Right cardiac atrium (tissue), 5 donors: ENCODE measurements around the gene KREMEN2. TPM values are rescaled to one million over a fixed set of nuclear protein-coding genes. Genes with fewer than 3 reads are reported as not detected.

ENCODE experiments used
- ATAC-seq, 2 donors: fragments of 200-7000 bp; cut with Tn5 transposase; one replicate each; pipeline versions ENCODE4 v1.8.0 to v1.9.1; 2020; ENCODE audit warnings: moderate library complexity in 2 of 2, mild to moderate bottlenecking in 1 of 2
- DNase-seq, 3 donors: peaks; one replicate each; pipeline ENCODE4 v3.0.0-alpha.2; 2020
- H3K27ac ChIP-seq: one replicate; pipeline ENCODE4 v1.5.1; 2013; ENCODE audit warnings: mild to moderate bottlenecking, low read length, control low read depth, moderate library complexity
- H3K27me3 ChIP-seq: one replicate; pipeline ENCODE4 v1.6.1; 2013; ENCODE audit not compliant: control insufficient read depth, insufficient read depth
- H3K4me1 ChIP-seq: one replicate; pipeline ENCODE4 v1.6.1; 2013; ENCODE audit warnings: low read length; ENCODE audit not compliant: control insufficient read depth, insufficient read depth
- H3K4me3 ChIP-seq: one replicate; pipeline ENCODE4 v1.5.1; 2013; ENCODE audit warnings: low read length, control low read depth
- H3K9me3 ChIP-seq: one replicate; pipeline ENCODE4 v1.6.1; 2013; ENCODE audit warnings: low read length; ENCODE audit not compliant: control insufficient read depth
- WGBS: extraction: QIAGEN DNeasy Blood & Tissue Kit; methylation state at CpG from one replicate; pipeline ENCODE4 v1.1.7; 2013; 5-methylcytosine and 5-hydroxymethylcytosine counted together
- intact Hi-C, 4 donors: fragments of 100-400 bp; cut with DNase I; formaldehyde crosslinking; loops; one replicate each; pipeline versions ENCODE4 v1.11.0 to v1.14.0; 2022 to 2023
- polyA plus RNA-seq: library from polyadenylated mRNA; stranded (reverse); fragments of 200-250 nt; gene quantifications from one replicate; pipeline ENCODE4 v1.2.3, GENCODE V29; 2013
- total RNA-seq, 4 donors: library from RNA; stranded (reverse); fragmentation: NEBNext Ultra II Directional; extraction: Animal tissue kit (Norgen Biotek cat#: 25700); gene quantifications; one replicate each; pipeline ENCODE4 v1.2.1, GENCODE V29; 2021
- donor health status: healthy with polysubstance abuse.
- donor health status: DM: no; HTN: yes; CAD: no.
- donor health status: DM: no; HTN: no; CAD: no.
- donor health status: DM: no; HTN: yes; CAD: no; lungs with severe emphysema.
- donor health status: DM: yes; HTN: yes; CAD: no.

The KREMEN2 gene
- total and polyA plus RNA-seq, 5 donors: not detected

DNA sequence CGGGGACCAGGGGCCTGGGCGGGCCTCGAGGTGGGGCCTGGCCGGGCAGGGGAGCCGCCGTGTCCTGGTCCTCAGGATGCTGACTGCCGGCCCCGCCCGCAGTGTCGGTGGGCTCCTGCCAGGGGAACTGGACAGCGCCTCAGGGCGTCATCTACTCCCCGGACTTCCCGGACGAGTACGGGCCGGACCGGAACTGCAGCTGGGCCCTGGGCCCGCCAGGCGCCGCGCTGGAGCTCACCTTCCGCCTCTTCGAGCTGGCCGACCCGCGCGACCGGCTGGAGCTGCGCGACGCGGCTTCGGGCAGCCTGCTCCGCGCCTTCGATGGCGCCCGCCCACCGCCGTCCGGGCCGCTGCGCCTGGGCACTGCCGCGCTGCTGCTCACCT, 2.7 kb downstream of the KREMEN2 start:
- DNase-seq (peak in 2 of 3 donors; percentile 70 to 73), ATAC-seq (no peak)
- Histone ChIP-seq H3K9me3 (no peaks in the 10 kb centered on the region), H3K27me3 (no peaks in the 10 kb centered on the region), H3K27ac (no peak overlapping the region), H3K4me3 (peak overlapping the region; percentile 6), H3K4me1 (peaks cover 4% of the 10 kb centered on the region)
- intact Hi-C loops: no loop called here
- WGBS: 4% methylated on average over 46 of the region's 46 CpGs

DNA sequence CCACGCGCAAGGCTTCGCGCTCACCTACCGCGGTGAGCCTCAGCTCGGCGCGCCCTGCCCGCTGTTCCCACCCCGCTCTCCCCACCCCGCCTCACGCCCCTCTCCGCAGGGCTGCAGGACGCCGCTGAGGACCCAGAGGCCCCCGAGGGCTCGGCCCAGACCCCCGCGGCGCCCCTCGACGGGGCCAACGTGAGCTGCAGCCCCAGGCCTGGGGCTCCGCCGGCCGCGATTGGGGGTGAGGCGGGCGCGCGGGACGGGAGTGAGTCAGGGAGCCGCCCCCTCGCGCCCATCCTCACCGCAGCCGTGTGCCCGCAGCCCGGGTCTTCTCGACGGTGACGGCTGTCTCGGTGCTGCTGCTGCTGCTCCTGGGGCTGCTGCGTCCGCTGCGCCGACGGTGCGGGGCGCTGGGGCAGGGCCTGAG, 3.1 kb downstream of the KREMEN2 start:
- Histone ChIP-seq H3K4me1 (peaks cover 4% of the 10 kb centered on the region), H3K4me3 (no peak overlapping the region), H3K27ac (no peak overlapping the region), H3K27me3 (no peaks in the 10 kb centered on the region), H3K9me3 (no peaks in the 10 kb centered on the region)
- no peak for ATAC-seq
- intact Hi-C loops: no loop called here
- DNase-seq: peak in 1 of 3 donors; percentile 50
- WGBS: 12% methylated on average over 51 of the region's 51 CpGs

DNA sequence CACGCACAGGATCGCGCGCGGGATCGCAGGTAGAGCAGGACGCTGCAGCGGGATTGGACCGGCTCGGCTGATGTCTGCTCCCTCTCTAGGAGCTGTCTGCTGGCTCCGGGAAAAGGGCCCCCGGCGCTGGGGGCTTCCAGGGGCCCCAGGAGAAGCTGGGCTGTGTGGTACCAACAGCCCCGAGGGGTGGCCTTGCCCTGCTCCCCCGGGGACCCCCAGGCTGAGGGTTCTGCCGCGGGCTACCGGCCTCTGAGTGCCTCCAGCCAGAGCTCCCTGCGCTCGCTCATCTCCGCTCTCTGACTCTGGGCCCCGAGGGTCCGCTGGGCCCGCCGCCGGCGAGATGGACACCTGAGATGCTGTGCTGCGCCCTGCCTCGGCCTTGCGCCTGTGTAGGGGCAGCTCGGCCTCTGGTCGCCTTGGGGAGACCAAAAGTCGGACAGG, 3.7 kb downstream of the KREMEN2 start:
- Histone ChIP-seq H3K27ac (no peak overlapping the region), H3K27me3 (no peaks in the 10 kb centered on the region), H3K4me1 (peaks cover 4% of the 10 kb centered on the region), H3K4me3 (no peak overlapping the region), H3K9me3 (no peaks in the 10 kb centered on the region)
- DNase-seq (peak in 2 of 3 donors; percentile 47 to 53), ATAC-seq (no peak)
- WGBS: 48% methylated on average over 33 of the region's 33 CpGs
- intact Hi-C loops: no loop called here

DNA sequence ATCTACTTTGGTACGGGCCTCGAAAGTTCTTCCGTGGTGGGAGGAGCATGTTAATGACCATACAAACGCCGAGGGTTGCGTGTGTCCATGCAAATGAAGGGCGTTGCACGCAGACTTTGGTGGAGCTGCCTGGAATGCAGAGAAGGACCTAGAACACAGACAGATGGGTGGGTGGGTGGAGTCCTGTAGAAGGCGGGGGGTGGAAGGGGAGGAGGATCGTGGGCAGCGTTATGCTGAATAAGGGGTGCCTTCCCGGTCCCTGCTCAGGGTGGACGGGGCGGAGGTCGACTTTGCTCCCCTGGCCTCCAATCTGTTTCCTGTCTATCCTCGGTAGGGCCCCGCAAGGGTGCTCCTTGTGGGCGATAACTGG, 4.3 kb downstream of the KREMEN2 start:
- ATAC-seq (no peak), DNase-seq (peak in 1 of 3 donors; percentile 57)
- H3K27me3 ChIP-seq: no peaks in the 10 kb centered on the region
- H3K4me3 ChIP-seq: no peak overlapping the region
- intact Hi-C loops: no loop called here
- 15% methylated on average over 18 of the region's 18 CpGs for WGBS
- H3K4me1 ChIP-seq: peaks cover 4% of the 10 kb centered on the region
- no peak overlapping the region for H3K27ac ChIP-seq
- H3K9me3 ChIP-seq: no peaks in the 10 kb centered on the region

DNA sequence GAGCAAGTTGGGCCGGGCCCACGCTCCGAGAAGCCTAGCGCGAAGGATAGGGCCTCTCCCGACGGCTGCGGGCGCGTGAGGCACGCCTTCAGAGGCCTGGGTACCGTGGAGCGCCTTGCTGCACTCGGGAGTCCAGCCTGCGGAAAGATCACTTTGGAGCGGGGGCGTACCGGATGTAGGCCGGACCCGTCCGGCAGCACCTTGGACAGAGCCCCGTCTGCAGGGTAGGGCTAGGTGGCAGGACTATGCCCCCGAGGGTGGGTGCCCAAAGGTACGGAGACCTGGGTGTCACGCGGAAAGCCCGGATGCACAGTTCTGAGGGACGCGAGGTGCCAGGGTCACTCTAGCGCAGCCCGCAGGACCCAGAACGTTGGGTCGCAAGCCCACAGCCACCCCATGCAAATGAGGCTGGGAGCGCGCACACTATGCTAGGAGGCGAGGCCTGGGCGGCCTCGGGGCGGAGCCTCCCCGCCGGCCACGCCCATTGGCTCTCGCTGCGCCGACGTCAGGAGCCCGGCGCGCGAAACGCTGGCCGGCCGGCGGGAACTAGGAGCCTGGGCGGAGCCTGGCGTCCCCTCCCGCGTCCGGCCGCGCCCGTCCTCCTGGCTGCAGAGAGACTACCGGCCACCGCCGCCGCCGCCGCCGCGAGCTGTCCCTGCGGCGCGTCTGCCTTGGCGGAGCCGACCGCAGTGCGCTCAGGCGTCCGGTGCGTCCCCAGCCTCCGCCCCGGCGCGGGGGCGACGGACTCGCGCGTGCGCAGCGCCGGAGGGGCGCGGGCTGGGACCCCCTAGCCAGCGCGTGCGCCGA, 4.9 kb downstream of the KREMEN2 start, which contains the start of gene PAQR4:
PAQR4 (plus strand) TSS at position 611 of the 807 bp plus-strand sequence. CDS start 327 bp downstream, outside the sequence.
- ATAC-seq (peak; percentile 91 to 93), DNase-seq (peak; percentile 91 to 96 (median 95))
- H3K4me3 ChIP-seq: peak within 1 kb of the TSS; percentile 61
- H3K27ac ChIP-seq: peak within 1 kb of the TSS; percentile 10
- H3K4me1 ChIP-seq: peaks cover 4% of the 10 kb centered on the region
- intact Hi-C loops: no loop called here
- under 1% methylated on average over 98 of the region's 98 CpGs for WGBS
- H3K27me3 ChIP-seq: no peaks in the 10 kb centered on the region
- no peaks in the 10 kb centered on the region for H3K9me3 ChIP-seq

DNA sequence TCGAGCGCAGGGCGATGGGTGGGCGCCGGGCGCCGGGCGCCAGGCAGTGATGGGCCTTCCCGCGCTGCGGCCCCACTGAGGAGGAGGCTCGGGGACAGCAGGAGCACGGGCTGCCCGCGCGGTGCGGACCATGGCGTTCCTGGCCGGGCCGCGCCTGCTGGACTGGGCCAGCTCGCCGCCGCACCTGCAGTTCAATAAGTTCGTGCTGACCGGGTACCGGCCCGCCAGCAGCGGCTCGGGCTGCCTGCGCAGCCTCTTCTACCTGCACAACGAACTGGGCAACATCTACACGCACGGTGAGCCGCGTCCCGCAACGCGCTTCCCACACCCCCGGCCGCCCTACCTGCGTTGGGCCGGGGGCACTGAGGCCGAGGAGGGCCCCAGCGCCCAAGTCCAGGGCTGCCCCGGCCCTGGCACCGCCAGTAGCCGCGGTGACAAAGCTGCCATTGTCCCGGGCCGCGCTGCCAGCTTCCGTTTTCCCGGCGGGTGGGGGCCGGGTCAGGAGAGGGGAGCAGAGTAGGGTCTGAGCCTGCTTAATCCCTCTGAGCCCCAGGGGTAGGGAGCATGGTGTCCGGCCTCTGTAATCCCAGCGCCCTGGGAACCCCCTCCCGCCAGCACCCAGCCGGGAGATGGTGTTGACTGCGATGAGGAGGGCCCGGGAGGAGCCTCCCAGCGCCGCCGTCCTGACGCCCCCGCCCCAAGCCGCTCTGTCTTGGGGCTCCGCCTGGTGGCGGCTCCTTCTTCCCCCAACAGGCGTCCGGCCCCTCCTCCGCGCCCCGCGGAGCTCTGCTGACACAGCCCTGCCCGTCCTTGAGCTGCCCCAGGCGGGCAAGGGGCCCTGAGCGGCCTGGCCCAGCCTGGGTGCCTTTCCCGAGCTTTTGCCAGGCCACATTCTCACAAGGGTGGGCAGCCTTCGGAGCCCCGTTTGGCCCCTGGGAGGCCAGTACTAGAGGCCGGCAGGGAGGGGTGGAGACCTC, 5.8 kb downstream of the KREMEN2 start:
- H3K27ac ChIP-seq: peak overlapping the region; percentile 10
- H3K27me3 ChIP-seq: no peaks in the 10 kb centered on the region
- H3K4me1 ChIP-seq: peaks cover 4% of the 10 kb centered on the region
- DNase-seq (peak; percentile 61 to 88 (median 87)), ATAC-seq (peak; percentile 19 to 20)
- intact Hi-C loops: no loop called here
- no peaks in the 10 kb centered on the region for H3K9me3 ChIP-seq
- 3% methylated on average over 83 of the region's 83 CpGs for WGBS
- peak overlapping the region; percentile 61 for H3K4me3 ChIP-seq

DNA sequence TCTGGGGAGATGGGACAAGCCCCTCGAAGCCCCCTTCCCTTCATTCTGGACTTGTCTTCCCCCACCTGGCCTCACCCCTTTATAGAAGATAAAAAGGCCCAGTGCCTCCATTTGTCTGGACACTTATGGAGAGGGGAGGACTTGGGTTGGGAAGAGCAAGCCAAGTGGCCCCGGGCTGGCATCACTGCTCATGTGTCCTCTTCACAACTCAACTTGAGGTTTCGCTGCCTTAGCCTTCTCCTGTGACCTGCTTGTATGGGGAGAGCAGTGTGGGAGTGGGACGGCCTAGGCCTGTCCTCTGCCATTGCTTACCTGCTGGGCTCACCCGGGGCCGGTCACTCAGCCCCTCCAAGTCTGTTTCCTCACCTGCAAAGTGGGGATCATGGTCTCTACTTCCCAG, 6.5 kb downstream of the KREMEN2 start:
- H3K27me3 ChIP-seq: no peaks in the 10 kb centered on the region
- ATAC-seq: no peak
- intact Hi-C loops: no loop called here
- no peak overlapping the region for H3K27ac ChIP-seq
- peak in 1 of 3 donors; percentile 32 for DNase-seq
- WGBS: 85% methylated on average over 6 of the region's 6 CpGs
- no peak overlapping the region for H3K4me3 ChIP-seq
- H3K4me1 ChIP-seq: peaks cover 4% of the 10 kb centered on the region
- no peaks in the 10 kb centered on the region for H3K9me3 ChIP-seq

DNA sequence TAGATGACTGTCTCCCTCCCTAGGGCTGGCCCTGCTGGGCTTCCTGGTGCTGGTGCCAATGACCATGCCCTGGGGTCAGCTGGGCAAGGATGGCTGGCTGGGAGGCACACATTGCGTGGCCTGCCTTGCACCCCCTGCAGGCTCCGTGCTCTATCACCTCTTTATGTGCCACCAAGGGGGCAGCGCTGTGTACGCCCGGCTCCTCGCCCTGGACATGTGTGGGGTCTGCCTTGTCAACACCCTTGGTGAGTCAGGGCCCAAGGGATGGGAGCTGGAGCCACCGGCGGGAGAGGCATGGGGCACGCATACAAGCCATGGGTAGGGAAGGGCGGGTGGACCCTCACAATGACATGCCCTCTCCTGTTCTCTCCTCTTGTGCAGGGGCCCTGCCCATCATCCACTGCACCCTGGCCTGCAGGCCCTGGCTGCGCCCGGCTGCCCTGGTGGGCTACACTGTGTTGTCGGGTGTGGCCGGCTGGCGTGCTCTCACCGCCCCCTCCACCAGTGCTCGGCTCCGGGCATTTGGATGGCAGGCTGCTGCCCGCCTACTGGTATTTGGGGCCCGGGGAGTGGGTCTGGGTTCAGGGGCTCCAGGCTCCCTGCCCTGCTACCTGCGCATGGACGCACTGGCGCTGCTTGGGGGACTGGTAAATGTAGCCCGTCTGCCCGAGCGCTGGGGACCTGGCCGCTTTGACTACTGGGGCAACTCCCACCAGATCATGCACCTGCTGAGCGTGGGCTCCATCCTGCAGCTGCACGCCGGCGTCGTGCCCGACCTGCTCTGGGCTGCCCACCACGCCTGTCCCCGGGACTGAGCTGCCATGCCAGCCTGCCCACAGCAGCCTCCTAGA, 7.3 kb downstream of the KREMEN2 start:
- 95% methylated on average over 35 of the region's 35 CpGs for WGBS
- ATAC-seq: no peak
- H3K4me1 ChIP-seq: peaks cover 4% of the 10 kb centered on the region
- H3K27ac ChIP-seq: no peak overlapping the region
- no peak overlapping the region for H3K4me3 ChIP-seq
- H3K9me3 ChIP-seq: no peaks in the 10 kb centered on the region
- H3K27me3 ChIP-seq: no peaks in the 10 kb centered on the region
- intact Hi-C loops: no loop called here
- DNase-seq: peak in 2 of 3 donors; percentile 55 to 58

DNA sequence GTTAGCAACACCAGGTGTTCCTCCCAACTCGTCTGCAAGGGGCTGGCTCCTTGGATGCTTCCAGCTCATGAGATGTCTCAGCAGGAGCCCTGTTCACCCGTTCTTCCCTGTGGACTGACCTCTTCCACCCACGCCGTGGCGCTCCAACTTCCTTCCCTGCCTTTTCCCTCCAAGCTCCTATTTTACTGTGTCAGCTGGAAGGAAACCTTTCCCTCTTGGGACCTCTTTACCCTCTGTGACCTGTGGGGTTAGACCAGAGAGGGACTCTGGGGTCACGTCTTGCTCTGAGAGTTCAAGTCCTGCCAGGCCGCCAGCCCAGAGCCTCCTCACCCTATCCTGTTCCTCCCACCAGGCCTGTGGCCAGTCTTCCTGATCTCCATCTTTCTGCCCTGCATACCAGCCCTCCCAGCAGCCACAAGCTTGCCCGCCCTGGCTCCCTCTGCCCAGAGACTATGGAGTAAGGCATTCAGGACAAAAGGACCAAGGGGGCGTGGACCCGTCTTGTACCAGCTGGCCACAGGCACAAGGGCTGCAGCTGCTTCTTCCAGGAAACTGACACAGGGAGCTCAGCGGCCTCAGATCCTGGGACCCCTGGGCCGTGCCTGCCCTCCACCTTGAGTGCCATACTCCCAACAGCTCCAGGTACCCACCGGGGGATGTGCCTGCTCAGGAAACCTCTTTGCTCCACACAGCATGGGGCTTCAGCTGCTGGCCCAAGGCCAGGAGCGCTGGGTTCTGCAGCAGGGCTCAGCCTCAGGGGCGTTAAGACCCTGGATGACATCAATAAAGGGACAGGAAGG, 8.1 kb downstream of the KREMEN2 start:
- Histone ChIP-seq H3K27ac (no peak overlapping the region), H3K4me1 (peaks cover 4% of the 10 kb centered on the region), H3K9me3 (no peaks in the 10 kb centered on the region), H3K27me3 (no peaks in the 10 kb centered on the region), H3K4me3 (no peak overlapping the region)
- intact Hi-C loops: no loop called here
- DNase-seq (peak in 1 of 3 donors; percentile 48), ATAC-seq (no peak)
- 73% methylated on average over 15 of the region's 15 CpGs for WGBS

DNA sequence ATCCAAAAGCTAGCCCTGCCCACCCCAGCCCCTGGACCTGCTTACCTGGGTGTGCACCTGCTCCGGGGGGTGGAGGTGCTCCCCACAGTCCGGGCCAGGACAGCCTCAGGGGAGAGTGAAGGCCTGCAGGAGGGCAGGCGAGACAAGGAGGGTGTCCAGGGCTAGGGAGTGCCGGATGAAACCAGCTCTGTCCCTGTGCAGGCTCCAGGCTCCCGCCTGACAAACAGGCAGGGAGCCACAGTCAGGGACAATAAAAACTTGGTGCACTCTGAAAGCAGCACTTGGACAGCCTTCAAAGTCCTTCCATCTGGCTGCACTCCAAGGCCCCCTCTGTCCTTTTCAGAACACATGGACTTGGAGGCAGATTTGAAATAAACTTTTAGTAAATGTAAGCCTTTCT, 9.0 kb downstream of the KREMEN2 start:
- H3K27me3 ChIP-seq: no peaks in the 10 kb centered on the region
- no peak for ATAC-seq
- WGBS: 67% methylated on average over 5 of the region's 5 CpGs
- H3K27ac ChIP-seq: no peak overlapping the region
- intact Hi-C loops: no loop called here
- H3K9me3 ChIP-seq: no peaks in the 10 kb centered on the region
- H3K4me1 ChIP-seq: peaks cover 4% of the 10 kb centered on the region
- no peak for DNase-seq
- no peak overlapping the region for H3K4me3 ChIP-seq
